Activated CD4-positive, alpha-beta T cell treated with anti-CD3 and anti-CD28 coated beads, Interleukin-2, amount 10 ng/mL, durations not matched to agents 24 days and 14 days (primary cell): ENCODE measurements around the gene SAA4. TPM values are rescaled to one million over a fixed set of nuclear protein-coding genes. Genes with fewer than 3 reads are reported as not detected.
A peak's percentile ranks its signal among the peaks of the same experiment; 100 is the strongest.
"Not testable (repeated sequence)": the region's sequence is repeated elsewhere in the genome, so short reads cannot be mapped to it uniquely, and the experiment has no call there.

Experiments used
- DNase-seq: peaks from one replicate; pipeline ENCODE4 v3.0.0; 2022
- H3K27ac Mint-ChIP-seq: one replicate; pipeline ENCODE4 v1.8.0; 2022; ENCODE audit warnings: mild to moderate bottlenecking, mixed read lengths
- H3K27me3 Mint-ChIP-seq: one replicate; pipeline ENCODE4 v1.8.0; 2022; ENCODE audit warnings: mixed read lengths
- H3K36me3 Mint-ChIP-seq: one replicate; pipeline ENCODE4 v1.8.0; 2022; ENCODE audit warnings: low read depth, mild to moderate bottlenecking, mixed read lengths
- H3K4me1 Mint-ChIP-seq: one replicate; pipeline ENCODE4 v1.8.0; 2021; ENCODE audit warnings: mixed read lengths
- H3K4me3 Mint-ChIP-seq: one replicate; pipeline ENCODE4 v1.8.0; 2022; ENCODE audit warnings: mild to moderate bottlenecking, moderate library complexity, mixed read lengths
- H3K9me3 Mint-ChIP-seq: one replicate; pipeline ENCODE4 v1.8.0; 2021; ENCODE audit warnings: mixed read lengths
- intact Hi-C: fragments of 100-400 bp; cut with micrococcal nuclease; formaldehyde crosslinking; loops from one replicate; pipeline ENCODE4 v1.15.1; 2023
- total RNA-seq: library from RNA; stranded (reverse); gene quantifications from 2 replicates; pipeline ENCODE4 v1.2.3, GENCODE V29; 2022

Gene SAA4
- not detected in 2 replicates for total RNA-seq

GRCh38 chr11:18236664-18237356 lies at the start of gene SAA4:
SAA4 (minus strand) TSS chr11:18236802; CDS start chr11:18235926, 876 bp downstream.
- Mint-ChIP-seq H3K9me3 (no peaks in the 10 kb centered on the region), H3K27ac (no peak within 1 kb of the TSS), H3K36me3 (no peaks in the 10 kb centered on the region), H3K4me3 (no peak within 1 kb of the TSS), H3K27me3 (peaks cover 58% of the 10 kb centered on the region), H3K4me1 (no peaks in the 10 kb centered on the region)
- DNase-seq: no peak
- intact Hi-C loops: no loop called here

- no peak for DNase-seq
- no peak overlapping the region for H3K27ac Mint-ChIP-seq
- intact Hi-C loops: no loop called here
- H3K4me1 Mint-ChIP-seq: peaks cover 11% of the 10 kb centered on the region
- H3K27me3 Mint-ChIP-seq: no peaks in the 10 kb centered on the region
- no peak overlapping the region for H3K4me3 Mint-ChIP-seq
- H3K9me3 Mint-ChIP-seq: no peaks in the 10 kb centered on the region
- peaks cover 53% of the 10 kb centered on the region for H3K36me3 Mint-ChIP-seq
These were observed 49.2 kb upstream of the SAA4 start for GRCh38 chr11:18285841-18286240.

GRCh38 chr11:18282626-18283025 lies 46.0 kb upstream of the SAA4 start:
- DNase-seq: no peak
- Mint-ChIP-seq H3K9me3 (no peaks in the 10 kb centered on the region), H3K27me3 (no peaks in the 10 kb centered on the region), H3K36me3 (peaks cover 59% of the 10 kb centered on the region), H3K4me3 (no peak overlapping the region), H3K27ac (no peak overlapping the region), H3K4me1 (peaks cover 23% of the 10 kb centered on the region)
- intact Hi-C loops: no loop called here

- H3K27ac Mint-ChIP-seq: peak overlapping the region; percentile 79
- intact Hi-C loops: no loop called here
- no peaks in the 10 kb centered on the region for H3K27me3 Mint-ChIP-seq
- H3K4me1 Mint-ChIP-seq: peaks cover 25% of the 10 kb centered on the region
- peak overlapping the region; percentile 42 for H3K4me3 Mint-ChIP-seq
- no peaks in the 10 kb centered on the region for H3K9me3 Mint-ChIP-seq
- no peak for DNase-seq
- peaks cover 54% of the 10 kb centered on the region for H3K36me3 Mint-ChIP-seq
These were observed 43.9 kb upstream of the SAA4 start for GRCh38 chr11:18280438-18281045.

- peaks cover 46% of the 10 kb centered on the region for H3K36me3 Mint-ChIP-seq
- intact Hi-C loops: no loop called here
- peaks cover 22% of the 10 kb centered on the region for H3K4me1 Mint-ChIP-seq
- no peak overlapping the region for H3K4me3 Mint-ChIP-seq
- no peak overlapping the region for H3K27ac Mint-ChIP-seq
- no peak for DNase-seq
- no peaks in the 10 kb centered on the region for H3K9me3 Mint-ChIP-seq
- H3K27me3 Mint-ChIP-seq: no peaks in the 10 kb centered on the region
These were observed 41.1 kb upstream of the SAA4 start for GRCh38 chr11:18277565-18278271.

GRCh38 chr11:18271206-18271605 lies 34.6 kb upstream of the SAA4 start:
- H3K27me3 Mint-ChIP-seq: no peaks in the 10 kb centered on the region
- H3K27ac Mint-ChIP-seq: no peak overlapping the region
- no peak overlapping the region for H3K4me3 Mint-ChIP-seq
- DNase-seq: no peak
- no peaks in the 10 kb centered on the region for H3K9me3 Mint-ChIP-seq
- intact Hi-C loops: no loop called here
- H3K4me1 Mint-ChIP-seq: peaks cover 5% of the 10 kb centered on the region
- peaks cover 4% of the 10 kb centered on the region for H3K36me3 Mint-ChIP-seq

GRCh38 chr11:18270102-18270501 lies 33.5 kb upstream of the SAA4 start:
- Mint-ChIP-seq H3K27me3 (no peaks in the 10 kb centered on the region), H3K4me3 (no peak overlapping the region), H3K36me3 (peaks cover 2% of the 10 kb centered on the region), H3K27ac (no peak overlapping the region), H3K4me1 (peaks cover 5% of the 10 kb centered on the region), H3K9me3 (no peaks in the 10 kb centered on the region)
- intact Hi-C loops: no loop called here
- no peak for DNase-seq

GRCh38 chr11:18269252-18269651 lies 32.6 kb upstream of the SAA4 start:
- DNase-seq, H3K4me1 Mint-ChIP-seq, H3K9me3 Mint-ChIP-seq, H3K27me3 Mint-ChIP-seq, H3K4me3 Mint-ChIP-seq, H3K27ac Mint-ChIP-seq, intact Hi-C loops, H3K36me3 Mint-ChIP-seq: not testable (repeated sequence)

- H3K27me3 Mint-ChIP-seq, DNase-seq, H3K36me3 Mint-ChIP-seq, H3K27ac Mint-ChIP-seq, H3K9me3 Mint-ChIP-seq, H3K4me3 Mint-ChIP-seq, H3K4me1 Mint-ChIP-seq, intact Hi-C loops: not testable (repeated sequence)
These were observed 30.9 kb upstream of the SAA4 start for GRCh38 chr11:18267335-18268133.

- H3K4me3 Mint-ChIP-seq: no peak within 1 kb of the TSS
- peaks cover 2% of the 10 kb centered on the region for H3K27me3 Mint-ChIP-seq
- H3K36me3 Mint-ChIP-seq: no peaks in the 10 kb centered on the region
- intact Hi-C loops: no loop called here
- no peak for DNase-seq
- peaks cover 8% of the 10 kb centered on the region for H3K4me1 Mint-ChIP-seq
- no peaks in the 10 kb centered on the region for H3K9me3 Mint-ChIP-seq
- no peak within 1 kb of the TSS for H3K27ac Mint-ChIP-seq
These were observed 29.3 kb upstream of the SAA4 start, which contains the start of gene SAA1 for GRCh38 chr11:18265949-18266348. SAA1 (plus strand) TSS chr11:18266264; CDS start chr11:18266888, 624 bp downstream.

GRCh38 chr11:18264677-18265555 lies 28.3 kb upstream of the SAA4 start:
- no peak overlapping the region for H3K27ac Mint-ChIP-seq
- intact Hi-C loops: no loop called here
- H3K9me3 Mint-ChIP-seq: no peaks in the 10 kb centered on the region
- no peak for DNase-seq
- H3K4me3 Mint-ChIP-seq: no peak overlapping the region
- H3K4me1 Mint-ChIP-seq: peaks cover 8% of the 10 kb centered on the region
- peaks cover 2% of the 10 kb centered on the region for H3K27me3 Mint-ChIP-seq
- H3K36me3 Mint-ChIP-seq: no peaks in the 10 kb centered on the region

GRCh38 chr11:18264035-18264434 lies 27.4 kb upstream of the SAA4 start:
- peaks cover 8% of the 10 kb centered on the region for H3K4me1 Mint-ChIP-seq
- intact Hi-C loops: no loop called here
- no peaks in the 10 kb centered on the region for H3K9me3 Mint-ChIP-seq
- no peak overlapping the region for H3K27ac Mint-ChIP-seq
- peaks cover 5% of the 10 kb centered on the region for H3K27me3 Mint-ChIP-seq
- H3K4me3 Mint-ChIP-seq: no peak overlapping the region
- H3K36me3 Mint-ChIP-seq: no peaks in the 10 kb centered on the region
- DNase-seq: no peak
